Measurements from ENCODE around the gene INTS2.
"Not testable (repeated sequence)": the region's sequence is repeated elsewhere in the genome, so short reads cannot be mapped to it uniquely, and the experiment has no call there.

- TF ChIP-seq CTCF, POLR2A (IDR thresholded peaks at IDR 0.05): not testable (repeated sequence)
Observed at GRCh38 chr17:61826198-61826597, 101.6 kb downstream of the INTS2 start.
